ENCODE results near the gene LMX1A. TPM values are rescaled to one million over a fixed set of nuclear protein-coding genes. Genes with fewer than 3 reads are reported as not detected.
A peak's percentile ranks its signal among the peaks of the same experiment; 100 is the strongest.

Gene LMX1A
- total and polyA plus RNA-seq, 2 experiments from 2014 or later: not detected

DNA sequence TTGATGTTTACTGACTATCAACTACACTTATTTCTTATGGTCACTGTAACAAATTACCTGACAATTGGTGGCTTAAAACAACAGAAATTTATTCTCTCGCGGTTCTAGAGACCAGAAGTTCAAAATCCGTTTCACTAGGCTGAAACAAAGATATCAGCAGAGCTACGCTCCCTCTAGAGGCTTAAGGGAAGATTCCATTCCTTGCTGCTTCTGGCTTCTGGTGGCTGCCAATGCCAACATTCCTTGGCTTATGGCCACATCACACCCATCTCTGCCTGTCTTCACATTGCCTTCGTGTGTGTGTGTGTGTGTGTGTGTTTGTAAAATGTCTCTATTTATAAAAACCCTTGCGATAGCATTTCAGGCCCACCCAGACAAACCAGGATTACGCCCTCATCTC, 66.4 kb downstream of the LMX1A start:
- no peak overlapping the region for H3K4me3 Mint-ChIP-seq
- TF ChIP-seq, protein P1, sequence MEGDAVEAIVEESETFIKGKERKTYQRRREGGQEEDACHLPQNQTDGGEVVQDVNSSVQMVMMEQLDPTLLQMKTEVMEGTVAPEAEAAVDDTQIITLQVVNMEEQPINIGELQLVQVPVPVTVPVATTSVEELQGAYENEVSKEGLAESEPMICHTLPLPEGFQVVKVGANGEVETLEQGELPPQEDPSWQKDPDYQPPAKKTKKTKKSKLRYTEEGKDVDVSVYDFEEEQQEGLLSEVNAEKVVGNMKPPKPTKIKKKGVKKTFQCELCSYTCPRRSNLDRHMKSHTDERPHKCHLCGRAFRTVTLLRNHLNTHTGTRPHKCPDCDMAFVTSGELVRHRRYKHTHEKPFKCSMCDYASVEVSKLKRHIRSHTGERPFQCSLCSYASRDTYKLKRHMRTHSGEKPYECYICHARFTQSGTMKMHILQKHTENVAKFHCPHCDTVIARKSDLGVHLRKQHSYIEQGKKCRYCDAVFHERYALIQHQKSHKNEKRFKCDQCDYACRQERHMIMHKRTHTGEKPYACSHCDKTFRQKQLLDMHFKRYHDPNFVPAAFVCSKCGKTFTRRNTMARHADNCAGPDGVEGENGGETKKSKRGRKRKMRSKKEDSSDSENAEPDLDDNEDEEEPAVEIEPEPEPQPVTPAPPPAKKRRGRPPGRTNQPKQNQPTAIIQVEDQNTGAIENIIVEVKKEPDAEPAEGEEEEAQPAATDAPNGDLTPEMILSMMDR (conservative IDR thresholded peaks at IDR 0.05; ENCODE audit: low read depth in 2 of 2): peak; percentile 21 to 41; a peak in 3 of 4 replicates
- TF ChIP-seq EZH2 (IDR thresholded peaks at IDR 0.05; ENCODE audit: low read depth, unreplicated experiment): no peak
- Histone ChIP-seq H3K9me2 (ENCODE audit: insufficient read depth) (peaks cover 4% of the 10 kb centered on the region; the same call in 1 of the 2 replicates), H3K4me1 (ENCODE audit: insufficient read depth) (peaks cover 9% of the 10 kb centered on the region; the same call in 1 of the 2 replicates), H3K4me3 (no peak overlapping the region), H3K27ac (ENCODE audit: low read depth) (no peak overlapping the region), H2AFZ (no peak overlapping the region), H3K4me2 (no peak overlapping the region), H3K79me2 (replicated peaks; ENCODE audit: insufficient read depth) (no peaks in the 10 kb centered on the region), H3K36me3 (ENCODE audit: insufficient read depth) (no peaks in the 10 kb centered on the region), H3F3A (replicated peaks; ENCODE audit: low read depth) (no peaks in the 10 kb centered on the region), H4K20me1 (replicated peaks; ENCODE audit: insufficient read depth) (no peaks in the 10 kb centered on the region), H3K27me3 (ENCODE audit: insufficient read depth) (no peaks in the 10 kb centered on the region)
- H3K4me1 Mint-ChIP-seq: peaks cover 15% of the 10 kb centered on the region
- H3K36me3 Mint-ChIP-seq (ENCODE audit: low read depth): peaks cover 3% of the 10 kb centered on the region; the same call in 1 of the 3 replicates
- peaks cover 11% of the 10 kb centered on the region for H3K9me3 Mint-ChIP-seq
- no peak for ATAC-seq
- no peak overlapping the region for H3K27ac Mint-ChIP-seq
- peak; percentile 42 for DNase-seq (ENCODE audit: low spot score)
- peaks cover 2% of the 10 kb centered on the region for H3K27me3 Mint-ChIP-seq (ENCODE audit: insufficient read depth, low read depth, poor library complexity)

DNA sequence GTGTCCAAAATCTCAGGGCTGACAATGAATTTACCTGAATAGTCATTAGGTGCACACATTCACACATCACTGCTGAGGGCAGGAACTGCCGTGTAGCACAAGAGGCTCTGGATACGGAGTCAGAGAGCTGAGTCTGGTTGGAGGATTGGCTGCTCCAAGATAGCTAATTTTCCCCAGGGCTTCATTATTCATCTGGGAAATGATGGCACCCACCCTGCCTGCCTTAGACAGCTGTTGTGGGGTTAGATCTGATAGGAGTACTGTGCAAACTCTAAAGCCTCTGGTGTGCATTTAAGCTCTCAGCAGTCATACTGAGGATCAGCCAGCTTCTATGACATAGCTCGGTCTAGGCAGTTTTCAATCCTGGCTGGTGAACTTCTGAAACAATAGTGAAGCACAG, 67.0 kb downstream of the LMX1A start:
- Histone ChIP-seq H3K4me2 (no peak overlapping the region), H3K36me3 (ENCODE audit: insufficient read depth) (no peaks in the 10 kb centered on the region), H3K79me2 (replicated peaks; ENCODE audit: insufficient read depth) (no peaks in the 10 kb centered on the region), H3K27ac (ENCODE audit: low read depth) (no peak overlapping the region), H3K9me2 (ENCODE audit: insufficient read depth) (peaks cover 4% of the 10 kb centered on the region; the same call in 1 of the 2 replicates), H3F3A (replicated peaks; ENCODE audit: low read depth) (no peaks in the 10 kb centered on the region), H3K27me3 (ENCODE audit: insufficient read depth) (no peaks in the 10 kb centered on the region), H3K4me1 (ENCODE audit: insufficient read depth) (peaks cover 9% of the 10 kb centered on the region; the same call in 1 of the 2 replicates), H4K20me1 (replicated peaks; ENCODE audit: insufficient read depth) (no peaks in the 10 kb centered on the region), H3K4me3 (no peak overlapping the region), H2AFZ (no peak overlapping the region)
- Mint-ChIP-seq H3K9me3 (peaks cover 11% of the 10 kb centered on the region), H3K27ac (no peak overlapping the region), H3K36me3 (ENCODE audit: low read depth) (peaks cover 3% of the 10 kb centered on the region; the same call in 1 of the 3 replicates), H3K4me1 (peaks cover 15% of the 10 kb centered on the region), H3K4me3 (no peak overlapping the region), H3K27me3 (ENCODE audit: insufficient read depth, low read depth, poor library complexity) (peaks cover 2% of the 10 kb centered on the region)
- no peak for DNase-seq (ENCODE audit: low spot score)
- no peak for ATAC-seq
- TF ChIP-seq JUNB (IDR thresholded peaks at IDR 0.05; ENCODE audit: unreplicated experiment): no peak
- TF ChIP-seq EZH2 (IDR thresholded peaks at IDR 0.05; ENCODE audit: low read depth, unreplicated experiment): no peak
- TF ChIP-seq, protein P2, sequence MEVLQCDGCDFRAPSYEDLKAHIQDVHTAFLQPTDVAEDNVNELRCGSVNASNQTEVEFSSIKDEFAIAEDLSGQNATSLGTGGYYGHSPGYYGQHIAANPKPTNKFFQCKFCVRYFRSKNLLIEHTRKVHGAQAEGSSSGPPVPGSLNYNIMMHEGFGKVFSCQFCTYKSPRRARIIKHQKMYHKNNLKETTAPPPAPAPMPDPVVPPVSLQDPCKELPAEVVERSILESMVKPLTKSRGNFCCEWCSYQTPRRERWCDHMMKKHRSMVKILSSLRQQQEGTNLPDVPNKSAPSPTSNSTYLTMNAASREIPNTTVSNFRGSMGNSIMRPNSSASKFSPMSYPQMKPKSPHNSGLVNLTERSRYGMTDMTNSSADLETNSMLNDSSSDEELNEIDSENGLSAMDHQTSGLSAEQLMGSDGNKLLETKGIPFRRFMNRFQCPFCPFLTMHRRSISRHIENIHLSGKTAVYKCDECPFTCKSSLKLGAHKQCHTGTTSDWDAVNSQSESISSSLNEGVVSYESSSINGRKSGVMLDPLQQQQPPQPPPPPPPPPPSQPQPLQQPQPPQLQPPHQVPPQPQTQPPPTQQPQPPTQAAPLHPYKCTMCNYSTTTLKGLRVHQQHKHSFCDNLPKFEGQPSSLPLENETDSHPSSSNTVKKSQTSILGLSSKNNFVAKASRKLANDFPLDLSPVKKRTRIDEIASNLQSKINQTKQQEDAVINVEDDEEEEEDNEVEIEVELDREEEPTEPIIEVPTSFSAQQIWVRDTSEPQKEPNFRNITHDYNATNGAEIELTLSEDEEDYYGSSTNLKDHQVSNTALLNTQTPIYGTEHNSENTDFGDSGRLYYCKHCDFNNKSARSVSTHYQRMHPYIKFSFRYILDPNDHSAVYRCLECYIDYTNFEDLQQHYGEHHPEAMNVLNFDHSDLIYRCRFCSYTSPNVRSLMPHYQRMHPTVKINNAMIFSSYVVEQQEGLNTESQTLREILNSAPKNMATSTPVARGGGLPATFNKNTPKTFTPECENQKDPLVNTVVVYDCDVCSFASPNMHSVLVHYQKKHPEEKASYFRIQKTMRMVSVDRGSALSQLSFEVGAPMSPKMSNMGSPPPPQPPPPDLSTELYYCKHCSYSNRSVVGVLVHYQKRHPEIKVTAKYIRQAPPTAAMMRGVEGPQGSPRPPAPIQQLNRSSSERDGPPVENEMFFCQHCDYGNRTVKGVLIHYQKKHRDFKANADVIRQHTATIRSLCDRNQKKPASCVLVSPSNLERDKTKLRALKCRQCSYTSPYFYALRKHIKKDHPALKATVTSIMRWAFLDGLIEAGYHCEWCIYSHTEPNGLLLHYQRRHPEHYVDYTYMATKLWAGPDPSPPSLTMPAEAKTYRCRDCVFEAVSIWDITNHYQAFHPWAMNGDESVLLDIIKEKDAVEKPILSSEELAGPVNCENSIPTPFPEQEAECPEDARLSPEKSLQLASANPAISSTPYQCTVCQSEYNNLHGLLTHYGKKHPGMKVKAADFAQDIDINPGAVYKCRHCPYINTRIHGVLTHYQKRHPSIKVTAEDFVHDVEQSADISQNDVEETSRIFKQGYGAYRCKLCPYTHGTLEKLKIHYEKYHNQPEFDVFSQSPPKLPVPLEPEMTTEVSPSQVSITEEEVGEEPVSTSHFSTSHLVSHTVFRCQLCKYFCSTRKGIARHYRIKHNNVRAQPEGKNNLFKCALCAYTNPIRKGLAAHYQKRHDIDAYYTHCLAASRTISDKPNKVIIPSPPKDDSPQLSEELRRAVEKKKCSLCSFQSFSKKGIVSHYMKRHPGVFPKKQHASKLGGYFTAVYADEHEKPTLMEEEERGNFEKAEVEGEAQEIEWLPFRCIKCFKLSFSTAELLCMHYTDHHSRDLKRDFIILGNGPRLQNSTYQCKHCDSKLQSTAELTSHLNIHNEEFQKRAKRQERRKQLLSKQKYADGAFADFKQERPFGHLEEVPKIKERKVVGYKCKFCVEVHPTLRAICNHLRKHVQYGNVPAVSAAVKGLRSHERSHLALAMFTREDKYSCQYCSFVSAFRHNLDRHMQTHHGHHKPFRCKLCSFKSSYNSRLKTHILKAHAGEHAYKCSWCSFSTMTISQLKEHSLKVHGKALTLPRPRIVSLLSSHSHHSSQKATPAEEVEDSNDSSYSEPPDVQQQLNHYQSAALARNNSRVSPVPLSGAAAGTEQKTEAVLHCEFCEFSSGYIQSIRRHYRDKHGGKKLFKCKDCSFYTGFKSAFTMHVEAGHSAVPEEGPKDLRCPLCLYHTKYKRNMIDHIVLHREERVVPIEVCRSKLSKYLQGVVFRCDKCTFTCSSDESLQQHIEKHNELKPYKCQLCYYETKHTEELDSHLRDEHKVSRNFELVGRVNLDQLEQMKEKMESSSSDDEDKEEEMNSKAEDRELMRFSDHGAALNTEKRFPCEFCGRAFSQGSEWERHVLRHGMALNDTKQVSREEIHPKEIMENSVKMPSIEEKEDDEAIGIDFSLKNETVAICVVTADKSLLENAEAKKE (CRISPR knock-in tag; IDR thresholded peaks at IDR 0.05): no peak
- TF ChIP-seq, protein P3, sequence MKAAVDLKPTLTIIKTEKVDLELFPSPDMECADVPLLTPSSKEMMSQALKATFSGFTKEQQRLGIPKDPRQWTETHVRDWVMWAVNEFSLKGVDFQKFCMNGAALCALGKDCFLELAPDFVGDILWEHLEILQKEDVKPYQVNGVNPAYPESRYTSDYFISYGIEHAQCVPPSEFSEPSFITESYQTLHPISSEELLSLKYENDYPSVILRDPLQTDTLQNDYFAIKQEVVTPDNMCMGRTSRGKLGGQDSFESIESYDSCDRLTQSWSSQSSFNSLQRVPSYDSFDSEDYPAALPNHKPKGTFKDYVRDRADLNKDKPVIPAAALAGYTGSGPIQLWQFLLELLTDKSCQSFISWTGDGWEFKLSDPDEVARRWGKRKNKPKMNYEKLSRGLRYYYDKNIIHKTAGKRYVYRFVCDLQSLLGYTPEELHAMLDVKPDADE (IDR thresholded peaks at IDR 0.05): no peak
- TF ChIP-seq, protein P4, sequence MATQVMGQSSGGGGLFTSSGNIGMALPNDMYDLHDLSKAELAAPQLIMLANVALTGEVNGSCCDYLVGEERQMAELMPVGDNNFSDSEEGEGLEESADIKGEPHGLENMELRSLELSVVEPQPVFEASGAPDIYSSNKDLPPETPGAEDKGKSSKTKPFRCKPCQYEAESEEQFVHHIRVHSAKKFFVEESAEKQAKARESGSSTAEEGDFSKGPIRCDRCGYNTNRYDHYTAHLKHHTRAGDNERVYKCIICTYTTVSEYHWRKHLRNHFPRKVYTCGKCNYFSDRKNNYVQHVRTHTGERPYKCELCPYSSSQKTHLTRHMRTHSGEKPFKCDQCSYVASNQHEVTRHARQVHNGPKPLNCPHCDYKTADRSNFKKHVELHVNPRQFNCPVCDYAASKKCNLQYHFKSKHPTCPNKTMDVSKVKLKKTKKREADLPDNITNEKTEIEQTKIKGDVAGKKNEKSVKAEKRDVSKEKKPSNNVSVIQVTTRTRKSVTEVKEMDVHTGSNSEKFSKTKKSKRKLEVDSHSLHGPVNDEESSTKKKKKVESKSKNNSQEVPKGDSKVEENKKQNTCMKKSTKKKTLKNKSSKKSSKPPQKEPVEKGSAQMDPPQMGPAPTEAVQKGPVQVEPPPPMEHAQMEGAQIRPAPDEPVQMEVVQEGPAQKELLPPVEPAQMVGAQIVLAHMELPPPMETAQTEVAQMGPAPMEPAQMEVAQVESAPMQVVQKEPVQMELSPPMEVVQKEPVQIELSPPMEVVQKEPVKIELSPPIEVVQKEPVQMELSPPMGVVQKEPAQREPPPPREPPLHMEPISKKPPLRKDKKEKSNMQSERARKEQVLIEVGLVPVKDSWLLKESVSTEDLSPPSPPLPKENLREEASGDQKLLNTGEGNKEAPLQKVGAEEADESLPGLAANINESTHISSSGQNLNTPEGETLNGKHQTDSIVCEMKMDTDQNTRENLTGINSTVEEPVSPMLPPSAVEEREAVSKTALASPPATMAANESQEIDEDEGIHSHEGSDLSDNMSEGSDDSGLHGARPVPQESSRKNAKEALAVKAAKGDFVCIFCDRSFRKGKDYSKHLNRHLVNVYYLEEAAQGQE (IDR thresholded peaks at IDR 0.05; ENCODE audit: unreplicated experiment): no peak
- no peak for TF ChIP-seq NANOG (IDR thresholded peaks at IDR 0.05; ENCODE audit: borderline replicate concordance)
- TF ChIP-seq STAT1 (IDR thresholded peaks at IDR 0.05; ENCODE audit: unreplicated experiment): no peak
- no peak for TF ChIP-seq ZNF114 (CRISPR knock-in tag; IDR thresholded peaks at IDR 0.05)

Data from GM23338 (cell line).